Stimulated activated CD4-positive, alpha-beta T cell treated with anti-CD3 and anti-CD28 coated beads, Interleukin-1b, Interleukin-23, amount 100 ng/mL, for 1 hour (primary cell): Measurements from ENCODE around the gene MID2.
"Not testable (repeated sequence)": the region's sequence is repeated elsewhere in the genome, so short reads cannot be mapped to it uniquely, and the experiment has no call there.

Experiments used
- DNase-seq, 2 donors: peaks; one replicate each; pipeline ENCODE4 v3.0.0-alpha.2; 2020; ENCODE audit warnings: low read depth in 2 of 2

The MID2 gene

DNA sequence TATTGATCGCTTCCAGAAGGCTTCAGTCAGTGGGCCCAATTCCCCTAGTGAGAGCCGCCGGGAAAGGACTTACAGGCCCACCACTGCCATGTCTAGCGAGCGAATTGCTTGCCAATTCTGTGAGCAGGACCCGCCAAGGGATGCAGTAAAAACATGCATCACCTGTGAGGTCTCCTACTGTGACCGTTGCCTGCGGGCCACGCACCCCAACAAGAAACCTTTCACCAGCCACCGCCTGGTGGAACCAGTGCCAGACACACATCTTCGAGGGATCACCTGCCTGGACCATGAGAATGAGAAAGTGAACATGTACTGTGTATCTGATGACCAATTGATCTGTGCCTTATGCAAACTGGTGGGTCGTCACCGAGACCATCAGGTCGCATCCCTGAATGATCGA lies 15.3 kb downstream of the MID2 start:
- no peak for DNase-seq

- DNase-seq = no peak
Observed at GRCh38 chrX:107842715-107843400, 17.2 kb downstream of the MID2 start.

- DNase-seq = no peak
Observed at GRCh38 chrX:107845625-107846024, 20.0 kb downstream of the MID2 start.

- no peak for DNase-seq
Observed at GRCh38 chrX:107848591-107848990, 22.9 kb downstream of the MID2 start.

DNA sequence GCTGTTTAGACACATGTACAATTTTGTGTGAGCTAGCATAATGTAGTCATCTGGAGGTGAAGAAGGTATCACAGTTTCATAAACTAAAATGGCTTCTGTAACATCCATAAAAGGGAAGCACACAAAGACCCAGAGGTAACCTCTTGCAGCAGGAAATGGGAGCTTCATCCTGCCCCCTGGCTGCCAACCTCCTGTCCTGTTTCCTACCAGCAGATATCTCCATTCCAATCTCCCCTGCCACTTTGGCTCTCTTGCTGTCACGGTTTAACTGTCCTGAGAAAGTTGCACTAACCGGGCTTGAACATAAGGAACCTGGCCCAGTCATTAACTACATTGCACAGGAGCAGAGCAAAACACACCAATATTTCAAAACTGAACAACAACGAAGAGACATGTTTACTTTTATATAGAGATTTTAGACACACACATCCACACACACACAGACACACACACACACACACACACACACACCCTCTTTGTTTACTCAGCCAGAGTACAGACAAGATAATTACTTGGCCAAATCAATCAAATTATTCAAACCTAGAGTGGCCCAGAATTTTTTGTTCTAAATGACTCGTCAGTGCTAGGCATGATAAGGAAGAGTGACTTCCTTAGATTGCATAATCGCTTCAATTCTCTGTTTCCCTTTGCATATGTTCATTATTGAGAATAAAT lies 24.2 kb downstream of the MID2 start:
- DNase-seq = no peak

DNA sequence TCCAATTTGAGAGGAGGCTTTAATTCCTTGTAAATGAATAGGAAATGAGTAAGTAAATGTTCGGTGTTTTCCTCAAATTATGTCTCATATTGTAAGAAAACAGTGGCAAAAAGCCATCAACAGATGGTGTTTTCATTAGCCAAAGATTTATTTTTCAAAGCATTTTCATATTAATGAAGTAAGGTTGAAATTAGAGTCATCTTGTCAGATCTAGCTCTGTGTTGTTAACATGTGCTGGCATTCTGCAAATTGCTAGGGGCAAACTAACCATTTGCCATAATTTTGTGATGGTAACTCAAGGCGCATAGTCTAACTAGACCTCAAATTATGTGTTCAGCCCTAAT lies 24.7 kb downstream of the MID2 start:
- no peak for DNase-seq

GRCh38 chrX:107851215-107851614 lies 25.5 kb downstream of the MID2 start:
- no peak for DNase-seq

DNA sequence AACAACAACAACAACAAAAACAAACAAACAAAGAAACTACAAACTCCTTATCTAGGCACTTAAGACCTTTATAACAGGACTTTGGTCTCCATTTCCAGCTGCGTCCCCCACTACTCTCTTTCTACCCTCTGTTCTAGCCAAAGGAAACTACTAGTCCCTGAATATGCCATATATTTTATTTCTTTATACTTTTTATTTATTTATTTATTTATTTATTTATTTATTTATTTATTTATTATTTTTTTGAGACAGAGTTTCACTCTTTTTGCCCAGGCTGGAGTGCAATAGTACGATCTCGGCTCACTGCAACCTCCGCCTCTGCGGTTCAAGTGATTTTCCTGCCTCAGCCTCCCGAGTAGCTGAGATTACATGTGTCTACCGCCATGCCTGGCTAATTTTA lies 26.0 kb downstream of the MID2 start:
- DNase-seq = not testable (repeated sequence)

DNA sequence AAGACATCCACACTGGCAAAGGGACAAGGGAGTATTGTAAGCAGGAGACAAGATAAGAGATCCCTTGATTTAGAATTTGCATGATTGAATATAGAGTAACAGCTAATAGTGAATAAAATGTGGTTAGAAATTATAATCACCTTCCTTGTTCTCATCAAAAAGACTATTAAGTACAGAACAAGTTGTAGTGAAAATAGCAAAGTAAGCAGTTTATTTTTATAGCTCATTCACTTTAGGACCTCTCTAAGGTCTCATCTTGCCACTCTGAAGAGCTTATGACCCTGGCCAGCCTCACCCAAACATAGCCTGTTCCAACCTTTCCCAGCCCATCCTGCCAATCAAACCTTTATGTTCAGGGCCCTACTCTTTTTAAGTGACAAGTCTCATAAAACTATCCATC lies 30.6 kb downstream of the MID2 start:
- DNase-seq = no peak

DNA sequence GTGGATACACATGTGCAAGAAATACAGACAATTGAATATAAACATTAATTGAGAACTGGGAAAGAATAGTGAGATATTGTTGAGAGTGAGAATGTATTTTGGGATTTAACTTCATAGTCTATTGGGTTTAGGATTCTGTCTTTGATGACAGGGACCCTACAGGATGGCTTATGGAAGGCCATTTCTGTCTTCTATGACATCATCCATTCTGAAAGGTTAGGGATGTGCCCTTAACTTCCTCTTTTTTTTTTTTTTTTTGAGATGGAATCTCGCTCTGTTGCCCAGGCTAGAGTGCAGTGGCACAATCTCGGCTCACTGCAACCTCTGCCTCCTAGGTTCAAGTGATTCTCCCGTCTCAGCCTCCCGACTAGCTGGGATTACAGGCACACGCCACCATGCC lies 31.4 kb downstream of the MID2 start:
- DNase-seq = not testable (repeated sequence)

DNA sequence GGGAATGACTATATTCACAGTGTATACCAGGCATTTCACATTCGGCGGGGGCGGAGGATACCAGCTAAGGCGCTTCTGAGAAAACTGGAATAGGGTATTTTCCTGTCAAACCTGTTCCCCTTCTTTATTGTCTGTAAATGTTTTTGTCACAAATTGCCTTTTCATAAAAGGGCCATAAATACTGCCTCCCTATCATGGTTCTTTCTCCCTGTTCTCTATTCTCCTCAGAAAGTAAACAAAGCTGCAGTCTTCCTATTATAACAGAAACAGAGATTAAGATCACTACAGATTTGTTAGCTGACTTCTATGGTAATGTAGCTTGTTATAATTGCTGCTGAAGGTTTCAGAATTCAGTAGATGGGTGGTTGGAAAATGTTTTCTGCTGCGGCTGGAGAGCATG lies 32.2 kb downstream of the MID2 start:
- DNase-seq = no peak

GRCh38 chrX:107861056-107861455 lies 35.4 kb downstream of the MID2 start:
- no peak for DNase-seq

DNA sequence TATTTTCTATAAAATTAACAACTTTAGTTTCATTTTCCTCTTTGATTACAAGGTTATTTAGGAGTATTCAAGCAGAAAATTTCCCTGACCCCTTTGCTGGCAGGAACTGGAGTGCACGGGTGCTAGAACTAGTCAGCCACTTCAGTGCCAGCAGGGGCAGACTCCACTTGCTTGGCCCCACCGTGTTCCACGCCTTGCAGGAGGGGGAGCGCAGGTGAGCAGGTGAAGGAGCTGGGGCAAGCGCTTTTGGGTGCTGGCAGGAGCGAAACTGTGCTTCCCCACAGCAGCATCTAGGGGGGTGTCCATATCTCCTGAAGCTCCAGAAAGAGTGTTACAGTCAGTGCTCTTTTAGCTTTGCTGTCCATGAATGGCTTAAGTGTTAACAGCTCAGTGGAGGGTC lies 45.5 kb downstream of the MID2 start:
- no peak for DNase-seq

GRCh38 chrX:107878106-107878505 lies 52.4 kb downstream of the MID2 start:
- no peak for DNase-seq

DNA sequence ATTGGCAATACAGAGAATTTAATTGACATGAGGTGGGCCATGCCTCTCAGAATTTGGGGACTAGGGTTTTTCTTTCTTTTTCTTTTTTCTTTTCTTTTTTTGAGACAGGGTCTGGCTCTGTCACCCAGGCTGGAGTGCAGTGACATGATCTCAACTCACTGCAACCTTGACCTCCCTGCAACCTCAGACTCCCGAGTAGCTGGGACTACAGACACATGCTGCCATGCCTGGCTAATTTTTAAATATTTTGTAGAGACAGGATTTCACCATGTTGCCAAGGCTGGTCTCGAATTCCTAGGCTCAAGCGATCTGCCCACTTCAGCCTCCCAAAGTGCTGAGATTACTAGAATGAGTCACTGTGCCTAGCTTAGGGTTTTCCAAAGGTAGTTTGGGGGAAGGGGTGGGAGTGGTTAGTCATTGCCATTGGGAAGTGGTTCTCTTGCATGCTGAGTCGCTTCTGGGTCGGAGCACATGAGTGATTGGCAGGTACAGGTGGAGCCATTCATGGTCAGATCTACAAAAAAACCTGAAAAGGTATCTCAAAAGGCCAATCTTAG lies 54.5 kb downstream of the MID2 start:
- DNase-seq = no peak

GRCh38 chrX:107894038-107894437 lies 68.4 kb downstream of the MID2 start:
- DNase-seq = no peak

- no peak for DNase-seq
Observed at GRCh38 chrX:107902721-107903120, 77.1 kb downstream of the MID2 start.

GRCh38 chrX:107905366-107905765 lies 79.7 kb downstream of the MID2 start:
- no peak for DNase-seq

DNA sequence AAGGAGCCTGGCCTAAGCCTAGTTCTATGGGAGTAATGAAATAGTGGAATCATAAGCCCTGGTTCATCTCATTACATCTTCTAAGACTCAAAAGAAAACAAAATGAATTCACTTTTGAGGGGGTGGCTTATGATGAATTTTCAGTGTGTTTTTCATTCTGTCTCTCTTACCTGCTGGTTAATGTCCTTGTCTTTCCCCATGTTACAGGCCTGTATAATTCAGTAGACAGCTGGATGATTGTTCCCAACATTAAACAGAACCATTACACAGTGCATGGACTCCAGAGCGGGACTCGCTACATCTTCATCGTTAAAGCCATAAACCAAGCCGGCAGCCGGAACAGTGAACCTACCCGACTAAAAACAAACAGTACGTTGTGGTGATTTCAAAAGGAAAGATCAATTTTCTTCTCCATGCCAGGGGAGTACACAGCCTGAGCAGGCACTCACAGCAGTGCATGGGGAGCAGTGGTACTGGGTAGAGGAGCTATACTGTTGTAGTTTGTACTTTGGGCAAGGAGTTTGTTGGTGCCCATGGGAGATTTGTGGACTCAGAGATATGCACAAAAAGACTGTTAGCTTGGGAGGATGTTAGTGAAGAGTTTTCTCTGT lies 98.6 kb downstream of the MID2 start:
- DNase-seq = no peak

GRCh38 chrX:107934262-107934661 lies 108.6 kb downstream of the MID2 start:
- DNase-seq = no peak

DNA sequence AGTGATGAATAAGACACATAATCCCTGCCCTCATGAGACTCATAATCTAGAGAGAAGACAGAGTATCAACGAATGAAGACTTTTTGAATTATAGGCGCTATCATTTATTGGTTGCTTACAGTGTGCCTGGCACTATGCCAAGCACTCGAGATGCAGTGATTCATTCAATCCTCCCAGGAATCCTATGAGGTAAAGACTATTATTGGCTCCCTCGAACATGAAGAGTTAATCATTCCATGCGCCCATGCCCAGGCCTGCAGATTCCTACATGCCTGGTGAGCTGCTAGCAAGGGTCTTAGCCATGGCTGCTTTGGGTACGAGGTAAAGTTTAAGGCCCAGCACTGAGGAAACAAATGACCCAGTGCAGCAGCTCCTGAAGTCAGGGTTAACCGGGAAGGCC lies 109.5 kb downstream of the MID2 start:
- DNase-seq = no peak

GRCh38 chrX:107935664-107936433 lies 110.2 kb downstream of the MID2 start:
- DNase-seq = no peak

GRCh38 chrX:107936434-107936730 lies 110.7 kb downstream of the MID2 start:
- no peak for DNase-seq
